ENCODE data around the gene TMCO6. TPM values are rescaled to one million over a fixed set of nuclear protein-coding genes. Genes with fewer than 3 reads are reported as not detected.

Gene TMCO6
- total RNA-seq, 4 donors from 2014 or later: 22.3 to 61.6 (median 38.8) TPM

DNA sequence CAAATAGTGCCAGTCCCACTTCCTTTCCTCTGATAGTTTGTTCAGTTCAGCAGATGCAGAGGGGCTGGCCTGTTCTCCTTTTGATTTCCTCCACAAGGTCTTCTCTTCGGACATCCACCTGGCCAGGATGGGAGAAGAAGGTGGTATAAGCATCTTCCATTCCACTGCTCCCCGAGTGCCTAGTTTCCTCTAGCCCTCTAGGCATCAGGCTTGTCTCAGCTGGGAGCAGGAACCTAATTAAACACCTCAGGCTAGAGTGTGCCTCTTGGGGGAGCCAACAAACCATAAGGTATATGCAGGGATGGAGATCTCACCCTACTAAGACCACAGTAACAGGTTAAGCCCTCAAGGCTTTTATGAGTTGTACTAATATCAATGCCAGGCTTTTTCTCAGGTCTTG, 35.0 kb downstream of the TMCO6 start:
- Histone ChIP-seq H3K4me1 (peaks cover 8% of the 10 kb centered on the region), H3K27me3 (no peaks in the 10 kb centered on the region), H3K9me3 (no peaks in the 10 kb centered on the region), H3K27ac (no peak overlapping the region), H3K36me3 (peaks cover 90% of the 10 kb centered on the region), H3K4me3 (no peak overlapping the region)
- no peak for DNase-seq (ENCODE audit: low spot score in 2 of 2)
- 93% methylated on average over 2 of the region's 2 CpGs for WGBS
- TF ChIP-seq POLR2A (IDR thresholded peaks at IDR 0.05) (no peak), EP300 (IDR thresholded peaks at IDR 0.05) (no peak), CTCF (IDR thresholded peaks at IDR 0.05) (no peak), POLR2AphosphoS5 (IDR thresholded peaks at IDR 0.05) (no peak)

- no peaks in the 10 kb centered on the region for H3K9me3 ChIP-seq
- peaks cover 8% of the 10 kb centered on the region for H3K4me1 ChIP-seq
- no peaks in the 10 kb centered on the region for H3K27me3 ChIP-seq
- TF ChIP-seq EP300 (IDR thresholded peaks at IDR 0.05) (no peak), CTCF (IDR thresholded peaks at IDR 0.05) (no peak), POLR2A (IDR thresholded peaks at IDR 0.05) (no peak), POLR2AphosphoS5 (IDR thresholded peaks at IDR 0.05) (no peak)
- DNase-seq (ENCODE audit: low spot score in 2 of 2): no peak
- H3K36me3 ChIP-seq: peaks cover 90% of the 10 kb centered on the region
- 91% methylated on average over 4 of the region's 4 CpGs for whole genome bisulfite sequencing
- no peak overlapping the region for H3K4me3 ChIP-seq
- H3K27ac ChIP-seq: no peak overlapping the region
Observed at GRCh38 chr5:140674629-140675028, 35.4 kb downstream of the TMCO6 start.

DNA sequence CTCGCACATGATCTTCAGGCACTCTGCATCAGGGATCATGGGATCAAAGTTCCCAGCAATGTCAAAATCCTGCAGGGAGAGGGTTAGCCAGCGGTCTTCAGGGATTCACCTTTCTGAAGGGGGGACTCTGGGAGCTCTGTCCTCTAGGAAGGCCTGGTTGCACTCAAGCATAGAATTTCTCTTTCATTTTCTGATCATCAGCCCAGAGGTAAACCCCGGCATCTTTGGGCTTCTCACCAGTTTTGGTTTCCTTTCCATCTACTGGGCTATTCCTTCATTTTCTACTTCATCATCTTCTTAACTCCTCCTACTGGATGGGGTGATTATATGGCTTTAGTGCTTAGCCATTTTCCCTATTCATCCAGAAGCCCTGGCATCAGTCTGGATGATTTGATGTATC, 38.7 kb downstream of the TMCO6 start:
- Histone ChIP-seq H3K4me3 (no peak overlapping the region), H3K27ac (no peak overlapping the region), H3K4me1 (no peaks in the 10 kb centered on the region), H3K36me3 (peaks cover 92% of the 10 kb centered on the region), H3K9me3 (no peaks in the 10 kb centered on the region), H3K27me3 (no peaks in the 10 kb centered on the region)
- WGBS: 96% methylated on average over 3 of the region's 3 CpGs
- TF ChIP-seq CTCF (IDR thresholded peaks at IDR 0.05) (no peak), POLR2AphosphoS5 (IDR thresholded peaks at IDR 0.05) (no peak), POLR2A (IDR thresholded peaks at IDR 0.05) (no peak), EP300 (IDR thresholded peaks at IDR 0.05) (no peak)
- no peak for DNase-seq (ENCODE audit: low spot score in 2 of 2)

GRCh38 chr5:140678993-140679392, 39.7 kb downstream of the TMCO6 start:
- Histone ChIP-seq H3K4me3 (no peak overlapping the region), H3K27me3 (no peaks in the 10 kb centered on the region), H3K27ac (no peak overlapping the region), H3K4me1 (no peaks in the 10 kb centered on the region), H3K9me3 (no peaks in the 10 kb centered on the region), H3K36me3 (peaks cover 83% of the 10 kb centered on the region)
- DNase-seq (ENCODE audit: low spot score in 2 of 2): no peak
- TF ChIP-seq CTCF (IDR thresholded peaks at IDR 0.05): no peak
- no peak for TF ChIP-seq POLR2A (IDR thresholded peaks at IDR 0.05)
- TF ChIP-seq POLR2AphosphoS5 (IDR thresholded peaks at IDR 0.05): no peak
- TF ChIP-seq EP300 (IDR thresholded peaks at IDR 0.05): no peak
- WGBS: 98% methylated on average over 7 of the region's 7 CpGs

DNA sequence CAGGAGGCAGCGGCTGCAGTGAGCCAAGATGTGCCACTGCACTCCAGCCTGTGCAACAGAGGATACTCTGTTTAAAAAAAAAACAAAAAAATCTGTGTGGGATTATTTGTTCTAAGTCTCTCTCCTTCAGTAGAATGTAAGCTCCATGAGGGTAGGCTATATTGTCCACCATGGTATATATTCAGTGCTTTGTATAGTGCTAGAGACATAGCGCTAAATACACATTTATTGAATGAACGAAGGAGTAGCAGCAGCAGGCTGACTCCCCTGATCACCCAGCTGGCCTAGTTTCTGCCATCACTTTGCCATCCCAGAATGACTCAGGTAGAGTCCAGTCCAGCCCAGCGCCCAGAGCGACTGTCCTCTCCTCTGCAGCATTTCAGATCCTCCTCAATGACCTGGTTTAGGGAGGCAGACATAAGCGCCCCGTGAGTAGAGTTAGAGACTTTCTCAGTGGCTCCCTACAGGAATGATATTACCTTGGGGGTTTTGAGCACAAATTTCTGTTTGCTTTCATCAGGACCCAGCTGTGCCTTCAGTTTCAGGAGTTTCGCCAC, 51.2 kb downstream of the TMCO6 start:
- Histone ChIP-seq H3K4me3 (peak overlapping the region; percentile 87), H3K4me1 (peaks cover 43% of the 10 kb centered on the region), H3K27me3 (no peaks in the 10 kb centered on the region), H3K27ac (peak overlapping the region; percentile 93), H3K9me3 (no peaks in the 10 kb centered on the region), H3K36me3 (peaks cover 32% of the 10 kb centered on the region)
- 52% methylated on average over 8 of the region's 8 CpGs for WGBS
- no peak for DNase-seq (ENCODE audit: low spot score in 2 of 2)
- TF ChIP-seq EP300 (IDR thresholded peaks at IDR 0.05) (no peak), CTCF (IDR thresholded peaks at IDR 0.05) (no peak), POLR2A (IDR thresholded peaks at IDR 0.05) (no peak), POLR2AphosphoS5 (IDR thresholded peaks at IDR 0.05) (no peak)

Data from suprapubic skin (tissue), 4 donors.